OCI-LY7 (cell line): ENCODE results near the gene SLA2.

ENCODE experiments used
- CTCF ChIP-seq: fragments of 200-600 bp; sonication (generic); conservative IDR thresholded peaks from 2 replicates; pipeline ENCODE4 v1.5.1; 2014; ENCODE audit warnings: mild to moderate bottlenecking, antibody characterized with exemption, low read length, moderate library complexity, mixed read lengths
- EZH2phosphoT487 ChIP-seq: fragments of 200-600 bp; sonication (generic); IDR thresholded peaks from 2 replicates; pipeline ENCODE4 v1.6.1; 2018; ENCODE audit warnings: low read depth, borderline replicate concordance, mild to moderate bottlenecking, mixed run types, antibody characterized with exemption, low read length, moderate library complexity, mixed read lengths

DNA sequence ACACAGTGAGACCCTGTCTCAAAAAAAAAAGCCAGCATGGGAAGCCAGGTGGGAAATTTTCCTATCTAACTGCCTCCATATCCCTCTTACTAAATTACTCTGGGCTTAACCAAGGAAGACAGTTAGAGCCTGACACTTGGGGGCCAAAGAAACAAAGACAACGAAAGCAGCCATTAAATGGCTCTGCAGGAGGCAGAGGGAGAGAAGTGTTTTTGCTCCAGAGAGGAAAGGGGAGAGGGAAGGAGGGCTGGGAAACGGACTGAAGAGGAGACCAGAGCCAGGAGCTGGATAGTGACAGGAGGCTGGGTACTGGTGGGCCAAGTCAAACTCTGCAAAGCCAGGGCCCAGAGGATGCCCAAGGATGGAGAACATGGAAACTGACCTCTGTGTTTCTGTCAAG lies 83.3 kb downstream of the SLA2 start:
- TF ChIP-seq CTCF (no peak), EZH2phosphoT487 (no peak)
